GM20000 (cell line): ENCODE results near the gene ADAMTS5.

Source experiments
- DNase-seq: peaks from one replicate; pipeline ENCODE4 v3.0.0; 2012; ENCODE audit warnings: low spot score
- CTCF ChIP-seq: IDR thresholded peaks from 2 replicates; pipeline ENCODE4 v1.5.1; 2012; ENCODE audit warnings: mild to moderate bottlenecking, control low read depth; ENCODE audit errors: extremely low read depth, missing control alignments

The ADAMTS5 gene

GRCh38 chr21:26874347-26874746, 92.5 kb downstream of the ADAMTS5 start:
- no peak for TF ChIP-seq CTCF
- no peak for DNase-seq
